Liver (tissue), 9 donors: ENCODE results near the gene CDHR2. TPM values are rescaled to one million over a fixed set of nuclear protein-coding genes. Genes with fewer than 3 reads are reported as not detected.

Experiments used
- DNase-seq: peaks from one replicate; pipeline ENCODE4 v3.0.0-alpha.2; 2017; ENCODE audit warnings: low spot score
- H3K27ac ChIP-seq, 2 donors: one replicate each; pipeline ENCODE4 v1.7.0; 2013; ENCODE audit warnings: inconsistent platforms in 2 of 2, low read length in 2 of 2, control low read depth in 1 of 2, low read depth in 1 of 2, mild to moderate bottlenecking in 1 of 2
- H3K27me3 ChIP-seq, 4 donors: one replicate each; pipeline versions ENCODE4 v1.6.1 to v1.7.0; 2013; ENCODE audit warnings: low read length in 3 of 4, inconsistent platforms in 1 of 4, mild to moderate bottlenecking in 1 of 4, moderate library complexity in 1 of 4; ENCODE audit not compliant: control insufficient read depth in 4 of 4, insufficient read depth in 4 of 4
- H3K36me3 ChIP-seq, 4 donors: one replicate each; pipeline versions ENCODE4 v1.6.1 to v1.7.0; 2013; ENCODE audit warnings: low read length in 3 of 4, mild to moderate bottlenecking in 3 of 4, low read depth in 1 of 4, moderate library complexity in 1 of 4; ENCODE audit not compliant: control insufficient read depth in 4 of 4, insufficient read depth in 3 of 4
- H3K4me1 ChIP-seq, 4 donors: one replicate each; pipeline versions ENCODE4 v1.6.1 to v1.7.0; 2013; ENCODE audit warnings: low read length in 3 of 4, mild to moderate bottlenecking in 3 of 4, moderate library complexity in 1 of 4; ENCODE audit not compliant: control insufficient read depth in 4 of 4, insufficient read depth in 4 of 4
- H3K4me3 ChIP-seq, 3 donors: one replicate each; pipeline versions ENCODE4 v1.6.1 to v1.7.0; 2013; ENCODE audit warnings: low read length in 3 of 3, control low read depth in 1 of 3, low read depth in 1 of 3, mild to moderate bottlenecking in 1 of 3
- H3K9ac ChIP-seq, 2 donors: one replicate each; pipeline ENCODE4 v1.7.0; 2013; ENCODE audit warnings: low read length in 2 of 2, mild to moderate bottlenecking in 2 of 2, moderate library complexity in 2 of 2, control low read depth in 1 of 2, low read depth in 1 of 2
- H3K9me3 ChIP-seq, 4 donors: one replicate each; pipeline versions ENCODE4 v1.6.1 to v1.7.0; 2013; ENCODE audit warnings: low read length in 3 of 4; ENCODE audit not compliant: control insufficient read depth in 4 of 4
- ATF3 ChIP-seq: IDR thresholded peaks from 2 replicates; pipeline ENCODE4 v1.6.1; 2016; ENCODE audit warnings: antibody characterized with exemption
- CTCF ChIP-seq: fragments of 150-350 bp; IDR thresholded peaks from 2 replicates; pipeline ENCODE4 v1.5.1; 2017; ENCODE audit warnings: improper control_type of control experiment, low read depth, low read length; ENCODE audit not compliant: missing input control
- EGR1 ChIP-seq, 2 donors: IDR thresholded peaks; 2 replicates each; pipeline ENCODE4 v1.6.1; 2016 to 2018; ENCODE audit warnings: antibody characterized with exemption in 2 of 2, low read depth in 2 of 2
- FOXA1 ChIP-seq: IDR thresholded peaks from 2 replicates; pipeline ENCODE4 v1.6.1; 2016; ENCODE audit warnings: antibody characterized with exemption
- FOXA2 ChIP-seq: IDR thresholded peaks from 2 replicates; pipeline ENCODE4 v1.6.1; 2016; ENCODE audit warnings: antibody characterized with exemption
- GABPA ChIP-seq, 2 donors: IDR thresholded peaks in 1 of 2; conservative IDR thresholded peaks in 1 of 2; 2 replicates each; pipeline ENCODE4 v1.6.1; 2016; ENCODE audit warnings: antibody characterized with exemption in 2 of 2, mild to moderate bottlenecking in 1 of 2, moderate library complexity in 1 of 2
- HNF4A ChIP-seq, 2 donors: conservative IDR thresholded peaks; 2 replicates each; pipeline ENCODE4 v1.6.1; 2016; ENCODE audit warnings: antibody characterized with exemption in 2 of 2, mild to moderate bottlenecking in 2 of 2
- JUND ChIP-seq, 2 donors: IDR thresholded peaks; 2 replicates each; pipeline ENCODE4 v1.6.1; 2016; ENCODE audit warnings: antibody characterized with exemption in 2 of 2
- MAX ChIP-seq: IDR thresholded peaks from 2 replicates; pipeline ENCODE4 v1.6.1; 2016; ENCODE audit warnings: antibody characterized with exemption
- RAD21 ChIP-seq, 2 donors: IDR thresholded peaks; 2 replicates each; pipeline ENCODE4 v1.6.1; 2016; ENCODE audit warnings: antibody characterized with exemption in 2 of 2, mild to moderate bottlenecking in 2 of 2
- REST ChIP-seq: IDR thresholded peaks from 2 replicates; pipeline ENCODE4 v1.6.1; 2016; ENCODE audit warnings: antibody characterized with exemption, mild to moderate bottlenecking
- RXRA ChIP-seq, 2 donors: IDR thresholded peaks; 2 replicates each; pipeline ENCODE4 v1.6.1; 2017 to 2018; ENCODE audit warnings: antibody characterized with exemption in 2 of 2, mild to moderate bottlenecking in 1 of 2
- TAF1 ChIP-seq: conservative IDR thresholded peaks from 2 replicates; pipeline ENCODE4 v1.6.1; 2016; ENCODE audit warnings: antibody characterized with exemption, mild to moderate bottlenecking
- YY1 ChIP-seq: IDR thresholded peaks from 2 replicates; pipeline ENCODE4 v1.6.1; 2016; ENCODE audit warnings: antibody characterized with exemption, mild to moderate bottlenecking
- WGBS: extraction: QIAGEN DNeasy Blood & Tissue Kit; methylation state at CpG from one replicate; pipeline ENCODE4 v1.1.7; 2013; 5-methylcytosine and 5-hydroxymethylcytosine counted together
- polyA plus RNA-seq, 2 donors: library from polyadenylated mRNA; stranded (reverse) in 1 of 2; unstranded in 1 of 2; fragments of 200-250 nt in 1 of 2; fragments of >200 nt in 1 of 2; fragmentation: Nextera tagmentation in 1 of 2; extraction: Ambion mirVana in 1 of 2; gene quantifications; one replicate each; pipeline versions ENCODE4 v1.2.1 to v1.2.3, GENCODE V29; 2013 to 2015
- total RNA-seq, 2 donors: library from RNA; depleted of rRNA; stranded (reverse); fragments of >200 nt; gene quantifications; one replicate each; pipeline ENCODE4 v1.2.3, GENCODE V29; 2014
- donor health status: healthy.
- donor health status: healthy.
- donor health status: healthy.
- donor health status: healthy.
- donor health status: healthy.

CDHR2 gene
- total and polyA plus RNA-seq, 4 donors: 8.8 to 23.8 (median 16.6) TPM

GRCh38 chr5:176515396-176515795 is 33.7 kb upstream of the CDHR2 start:
- 76% methylated on average over 4 of the region's 4 CpGs for WGBS
- Histone ChIP-seq H3K27ac (no peak overlapping the region), H3K9me3 (no peaks in the 10 kb centered on the region), H3K9ac (no peak overlapping the region), H3K4me1 (no peaks in the 10 kb centered on the region), H3K27me3 (no peaks in the 10 kb centered on the region), H3K4me3 (no peak overlapping the region), H3K36me3 (peaks cover 0 to under 1% (median 0%) of the 10 kb centered on the region in 4 donors)
- DNase-seq: no peak
- TF ChIP-seq EGR1 (IDR thresholded peaks at IDR 0.05; ENCODE audit: low read depth in 2 of 2) (no peak), GABPA (IDR thresholded peaks at IDR 0.05 in 1 of 2, conservative IDR thresholded peaks at IDR 0.05 in 1 of 2) (no peak), CTCF (no peak), YY1 (no peak)

GRCh38 chr5:176517053-176517661 is 32.0 kb upstream of the CDHR2 start:
- H3K27ac ChIP-seq: no peak overlapping the region
- whole genome bisulfite sequencing: 83% methylated on average over 7 of the region's 7 CpGs
- TF ChIP-seq ATF3 (no peak), TAF1 (no peak), FOXA2 (no peak), JUND (IDR thresholded peaks at IDR 0.05) (no peak), RAD21 (IDR thresholded peaks at IDR 0.05) (no peak), RXRA (IDR thresholded peaks at IDR 0.05) (no peak), YY1 (no peak), REST (no peak), MAX (no peak), FOXA1 (no peak), HNF4A (conservative IDR thresholded peaks at IDR 0.05) (no peak), EGR1 (IDR thresholded peaks at IDR 0.05; ENCODE audit: low read depth in 2 of 2) (no peak)

More at GRCh38 chr5:176517053-176517661, 32.0 kb upstream of the CDHR2 start:
- no peaks in the 10 kb centered on the region for H3K9me3 ChIP-seq
- no peaks in the 10 kb centered on the region for H3K36me3 ChIP-seq
- DNase-seq: no peak
- H3K4me3 ChIP-seq: no peak overlapping the region
- H3K27me3 ChIP-seq: no peaks in the 10 kb centered on the region
- no peak overlapping the region for H3K9ac ChIP-seq
- H3K4me1 ChIP-seq: no peaks in the 10 kb centered on the region
